Measurements from ENCODE around the gene IER5L. TPM values are rescaled to one million over a fixed set of nuclear protein-coding genes. Genes with fewer than 3 reads are reported as not detected.

IER5L gene
- total RNA-seq, 4 donors from 2014 or later: 10.9 to 16.1 (median 12.6) TPM

DNA sequence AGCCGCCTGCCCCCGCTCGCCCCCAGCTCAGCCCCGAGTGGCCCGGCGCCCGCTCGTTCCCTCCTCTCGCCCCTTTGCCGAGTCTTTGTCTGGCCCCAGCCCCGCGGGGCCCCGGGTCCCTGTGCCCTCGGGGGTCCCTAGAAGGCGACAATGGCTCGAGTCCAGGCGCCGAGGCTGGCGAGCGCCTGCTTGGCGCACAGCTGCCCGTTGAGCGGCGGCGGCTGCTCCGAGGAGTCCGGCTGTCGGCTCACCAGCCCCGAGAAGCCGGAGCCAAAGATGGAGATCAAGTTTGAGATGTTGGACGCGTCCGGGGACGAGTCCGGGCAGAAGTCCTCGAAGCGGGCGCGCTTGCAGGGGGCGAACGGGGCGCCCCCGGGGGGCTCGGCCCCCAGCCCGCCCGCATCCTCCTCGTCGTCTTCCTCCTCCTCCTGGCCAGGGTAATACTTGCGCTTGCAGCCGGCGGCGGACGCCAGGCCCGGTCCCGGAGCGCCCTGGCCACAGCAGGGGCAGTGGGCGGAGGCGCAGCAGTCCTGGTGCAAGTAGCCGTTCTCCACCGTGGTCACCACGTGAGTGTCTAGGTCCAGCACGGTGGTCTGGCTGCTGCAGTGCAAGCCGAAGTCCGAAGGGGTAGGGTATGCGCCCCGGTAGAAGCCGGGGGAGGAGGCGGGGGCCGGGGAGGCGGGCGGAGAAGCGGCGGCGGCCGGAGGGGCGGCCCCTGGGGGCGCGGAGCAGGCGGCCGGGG, 1.2 kb downstream of the IER5L start:
- intact Hi-C loops (cut with DNase I; ENCODE audit: low total_unique reads): loop anchor here (10.0 kb wide), 1 partner anchor 428 kb away; no protein-coding TSS in a partner anchor
- WGBS, 2 donors: 1% methylated on average over 50 to 55 of the region's 80 CpGs
- TF ChIP-seq, protein P1, sequence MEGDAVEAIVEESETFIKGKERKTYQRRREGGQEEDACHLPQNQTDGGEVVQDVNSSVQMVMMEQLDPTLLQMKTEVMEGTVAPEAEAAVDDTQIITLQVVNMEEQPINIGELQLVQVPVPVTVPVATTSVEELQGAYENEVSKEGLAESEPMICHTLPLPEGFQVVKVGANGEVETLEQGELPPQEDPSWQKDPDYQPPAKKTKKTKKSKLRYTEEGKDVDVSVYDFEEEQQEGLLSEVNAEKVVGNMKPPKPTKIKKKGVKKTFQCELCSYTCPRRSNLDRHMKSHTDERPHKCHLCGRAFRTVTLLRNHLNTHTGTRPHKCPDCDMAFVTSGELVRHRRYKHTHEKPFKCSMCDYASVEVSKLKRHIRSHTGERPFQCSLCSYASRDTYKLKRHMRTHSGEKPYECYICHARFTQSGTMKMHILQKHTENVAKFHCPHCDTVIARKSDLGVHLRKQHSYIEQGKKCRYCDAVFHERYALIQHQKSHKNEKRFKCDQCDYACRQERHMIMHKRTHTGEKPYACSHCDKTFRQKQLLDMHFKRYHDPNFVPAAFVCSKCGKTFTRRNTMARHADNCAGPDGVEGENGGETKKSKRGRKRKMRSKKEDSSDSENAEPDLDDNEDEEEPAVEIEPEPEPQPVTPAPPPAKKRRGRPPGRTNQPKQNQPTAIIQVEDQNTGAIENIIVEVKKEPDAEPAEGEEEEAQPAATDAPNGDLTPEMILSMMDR (IDR thresholded peaks at IDR 0.05): no peak
- TF ChIP-seq POLR2A (IDR thresholded peaks at IDR 0.05): no peak
- H3K4me3 ChIP-seq (ENCODE audit: low read depth, poor library complexity, severe bottlenecking): peak overlapping the region; percentile 90
- DNase-seq (ENCODE audit: low spot score in 2 of 2): no peak

DNA sequence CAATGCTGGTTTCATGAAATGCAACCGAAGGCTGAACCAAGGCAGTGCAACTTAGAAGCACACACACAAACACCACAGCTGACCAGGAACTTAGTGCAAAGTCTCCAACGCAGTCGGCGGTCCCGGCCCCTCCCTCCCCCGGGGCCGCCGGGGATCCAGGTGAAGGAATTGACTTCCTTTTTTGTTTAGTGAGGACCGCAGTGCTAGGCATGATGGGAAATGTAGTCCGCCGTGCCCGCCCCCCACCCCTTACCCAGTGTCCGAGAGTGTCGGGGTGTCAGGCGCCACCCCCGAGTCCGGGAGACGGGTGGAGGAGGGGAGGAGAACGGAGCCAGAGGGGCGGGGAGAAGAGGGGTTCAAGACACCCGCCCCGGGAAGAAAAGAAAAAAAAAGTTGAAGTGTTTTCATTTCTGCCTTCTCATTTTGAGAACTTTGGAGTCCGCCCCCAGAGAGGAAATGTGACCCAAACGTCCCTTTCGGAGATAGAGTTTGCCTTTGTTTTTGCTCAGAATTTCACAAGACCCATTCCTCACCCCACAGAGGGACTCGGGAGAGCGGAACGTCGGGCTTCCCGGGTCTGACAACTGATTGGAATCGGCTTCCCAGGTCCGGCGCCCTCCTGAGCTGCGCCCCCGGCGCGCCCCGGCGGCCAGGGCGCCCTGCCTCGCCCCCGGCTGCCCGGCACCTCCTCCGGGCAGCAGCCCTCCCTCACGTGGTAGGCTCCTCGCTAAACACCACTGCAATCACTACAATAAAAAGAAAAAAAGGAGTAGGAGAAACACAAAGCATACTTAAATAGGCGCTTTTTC, 2.0 kb downstream of the IER5L start:
- DNase-seq (ENCODE audit: low spot score in 2 of 2): peak; percentile 86 to 97
- intact Hi-C loops (cut with DNase I; ENCODE audit: low total_unique reads): loop anchor here (10.0 kb wide), 1 partner anchor 429 kb away; no protein-coding TSS in a partner anchor
- peak overlapping the region; percentile 90 for H3K4me3 ChIP-seq (ENCODE audit: low read depth, poor library complexity, severe bottlenecking)
- 0% methylated on average over 47 of the region's 47 CpGs for WGBS, 2 donors
- TF ChIP-seq, protein P1 (IDR thresholded peaks at IDR 0.05): no peak
- no peak for TF ChIP-seq POLR2A (IDR thresholded peaks at IDR 0.05)

DNA sequence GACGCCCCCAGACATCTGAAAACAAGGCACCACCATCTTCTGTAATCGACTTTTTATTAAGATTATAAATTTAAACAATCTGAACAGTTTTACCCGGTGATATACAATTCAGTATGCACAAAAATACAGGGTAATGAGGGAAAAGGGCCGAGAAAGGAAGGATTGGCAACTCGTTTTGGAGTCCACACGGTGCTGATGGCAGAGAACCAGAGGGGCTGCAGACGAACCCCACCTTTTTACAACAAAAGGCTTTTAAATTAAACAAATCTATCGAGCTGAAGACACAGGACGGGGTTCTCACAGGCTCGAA, 2.6 kb downstream of the IER5L start:
- WGBS, 2 donors: 0% methylated on average over 10 of the region's 10 CpGs
- no peak overlapping the region for H3K4me3 ChIP-seq (ENCODE audit: low read depth, poor library complexity, severe bottlenecking)
- no peak for DNase-seq (ENCODE audit: low spot score in 2 of 2)
- TF ChIP-seq POLR2A (IDR thresholded peaks at IDR 0.05): no peak
- TF ChIP-seq, protein P1 (IDR thresholded peaks at IDR 0.05): no peak
- intact Hi-C loops (cut with DNase I; ENCODE audit: low total_unique reads): loop anchor here (10.0 kb wide), 1 partner anchor 429 kb away; no protein-coding TSS in a partner anchor

DNA sequence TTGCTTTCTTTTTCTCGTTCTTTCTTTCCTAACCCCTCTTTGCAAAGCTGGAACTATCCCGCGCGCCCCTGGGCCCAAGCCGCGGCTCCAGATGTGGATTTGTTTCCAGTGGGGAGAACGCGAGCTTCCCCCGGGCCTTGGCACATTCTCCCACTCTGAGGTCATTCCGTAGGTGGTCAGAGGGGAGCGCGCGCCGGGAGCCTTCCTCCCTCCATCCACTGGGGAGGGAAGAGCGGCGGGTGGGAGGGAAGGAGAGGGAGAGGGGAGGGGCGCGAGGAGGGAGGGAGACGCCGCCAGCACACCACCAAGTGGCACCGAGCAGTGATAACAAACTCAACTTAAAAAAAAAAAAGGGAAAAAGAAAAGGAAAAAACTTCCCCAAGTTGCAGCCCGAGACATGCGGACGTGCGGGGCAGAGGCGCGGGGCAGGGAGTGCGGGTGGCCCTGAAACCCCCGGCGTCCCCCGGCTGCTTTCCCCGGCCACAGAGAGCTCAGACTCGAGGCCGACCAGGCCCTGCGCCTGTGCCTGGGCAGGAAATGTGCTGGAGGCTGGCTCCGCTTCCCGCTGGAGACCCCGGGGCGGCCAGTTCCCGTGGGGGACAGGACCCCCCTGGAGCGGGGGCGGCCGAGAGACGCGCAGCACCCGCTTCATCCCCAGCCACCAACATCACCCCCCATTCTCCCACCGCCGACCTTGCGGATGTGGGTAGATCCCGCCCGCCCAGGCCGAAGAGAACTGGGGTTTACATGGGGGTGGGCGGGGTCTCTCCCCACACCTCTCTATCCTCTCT, 3.1 kb downstream of the IER5L start:
- intact Hi-C loops (cut with DNase I; ENCODE audit: low total_unique reads): loop anchor here (10.0 kb wide), 1 partner anchor 430 kb away; no protein-coding TSS in a partner anchor
- TF ChIP-seq POLR2A (IDR thresholded peaks at IDR 0.05): no peak
- TF ChIP-seq, protein P1 (IDR thresholded peaks at IDR 0.05): no peak
- DNase-seq (ENCODE audit: low spot score in 2 of 2): peak; percentile 69 to 96
- peak overlapping the region; percentile 55 for H3K4me3 ChIP-seq (ENCODE audit: low read depth, poor library complexity, severe bottlenecking)
- 0% methylated on average over 49 to 53 of the region's 53 CpGs for WGBS, 2 donors

DNA sequence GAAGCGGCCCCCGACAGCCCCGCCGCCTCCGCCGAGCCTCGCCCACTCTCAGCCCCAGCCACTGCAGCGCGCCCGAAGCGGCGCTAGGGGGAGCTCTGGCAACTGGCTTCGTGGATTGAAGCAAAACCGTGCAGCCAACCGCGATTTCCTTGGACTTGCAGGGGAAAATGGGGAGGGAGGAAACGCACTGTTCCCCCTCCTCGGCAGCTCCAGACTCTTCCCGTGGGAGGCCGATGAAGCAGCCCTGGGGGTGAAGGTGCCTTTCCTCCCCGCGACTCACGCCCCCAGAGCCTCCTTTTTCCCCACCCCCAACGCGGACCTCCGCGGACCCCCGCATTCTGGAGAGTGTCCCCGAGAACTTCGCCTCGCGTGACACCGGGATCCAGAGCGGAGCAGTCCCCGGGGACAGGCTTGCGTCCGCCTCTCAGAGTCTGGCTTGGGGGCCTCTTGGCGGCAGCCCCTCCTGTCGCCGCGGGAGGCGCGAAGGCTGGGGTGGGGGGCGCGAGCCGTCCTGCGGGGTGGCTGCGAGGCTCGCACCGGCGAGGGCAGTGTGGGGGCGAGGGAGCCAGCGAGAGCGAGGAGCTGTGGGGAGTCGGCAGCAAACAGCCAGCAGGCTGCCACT, 3.8 kb downstream of the IER5L start:
- DNase-seq (ENCODE audit: low spot score in 2 of 2): peak; percentile 89 to 98
- H3K4me3 ChIP-seq (ENCODE audit: low read depth, poor library complexity, severe bottlenecking): peak overlapping the region; percentile 55
- 0% methylated on average over 13 to 53 of the region's 55 CpGs for WGBS, 2 donors
- intact Hi-C loops (cut with DNase I; ENCODE audit: low total_unique reads): loop anchor here (10.0 kb wide), 1 partner anchor 431 kb away; no protein-coding TSS in a partner anchor
- TF ChIP-seq POLR2A (IDR thresholded peaks at IDR 0.05): no peak
- TF ChIP-seq, protein P1 (IDR thresholded peaks at IDR 0.05): peak in 2 of 3 donors; percentile 19 to 88
